Measurements from ENCODE around the gene RPA1. TPM values are rescaled to one million over a fixed set of nuclear protein-coding genes. Genes with fewer than 3 reads are reported as not detected.
"Not testable (repeated sequence)": the region's sequence is repeated elsewhere in the genome, so short reads cannot be mapped to it uniquely, and the experiment has no call there.

RPA1 gene
- total RNA-seq, 1 donor from 2014 or later, result 30.9 TPM

- no peaks in the 10 kb centered on the region for H3K4me1 ChIP-seq
- H3K9me3 ChIP-seq, result no peaks in the 10 kb centered on the region
- DNase-seq (ENCODE audit: extremely low spot score in 2 of 2), result no peak
- H3K4me3 ChIP-seq, result no peak overlapping the region
- no peaks in the 10 kb centered on the region for H3K27me3 ChIP-seq
- H3K36me3 ChIP-seq, result peaks cover 0 to 26% of the 10 kb centered on the region in 2 donors
- intact Hi-C loops (cut with DNase I), result no loop called here
- no peak overlapping the region for H3K27ac ChIP-seq
- TF ChIP-seq POLR2A (IDR thresholded peaks at IDR 0.05), result no peak
- no peak for TF ChIP-seq CTCF (IDR thresholded peaks at IDR 0.05)
- TF ChIP-seq POLR2AphosphoS5 (IDR thresholded peaks at IDR 0.05; ENCODE audit: insufficient read depth in 1 of 2, low read depth in 1 of 2), result no peak
These were observed 17.4 kb downstream of the RPA1 start for GRCh38 chr17:1847191-1847590.

GRCh38 chr17:1852327-1852726, 22.5 kb downstream of the RPA1 start:
- Histone ChIP-seq H3K36me3 (peaks cover 0 to 23% of the 10 kb centered on the region in 2 donors), H3K4me3 (no peak overlapping the region), H3K4me1 (no peaks in the 10 kb centered on the region), H3K9me3 (no peaks in the 10 kb centered on the region), H3K27me3 (no peaks in the 10 kb centered on the region), H3K27ac (no peak overlapping the region)
- TF ChIP-seq POLR2AphosphoS5 (IDR thresholded peaks at IDR 0.05; ENCODE audit: insufficient read depth in 1 of 2, low read depth in 1 of 2), result no peak
- no peak for TF ChIP-seq POLR2A (IDR thresholded peaks at IDR 0.05)
- no peak for TF ChIP-seq CTCF (IDR thresholded peaks at IDR 0.05)
- DNase-seq (ENCODE audit: extremely low spot score in 2 of 2), result no peak
- intact Hi-C loops (cut with DNase I), result no loop called here

GRCh38 chr17:1853698-1854097, 23.9 kb downstream of the RPA1 start:
- TF ChIP-seq POLR2A (IDR thresholded peaks at IDR 0.05) (no peak), CTCF (IDR thresholded peaks at IDR 0.05) (no peak), POLR2AphosphoS5 (IDR thresholded peaks at IDR 0.05; ENCODE audit: insufficient read depth in 1 of 2, low read depth in 1 of 2) (no peak)
- no peak overlapping the region for H3K27ac ChIP-seq
- no peaks in the 10 kb centered on the region for H3K4me1 ChIP-seq
- intact Hi-C loops (cut with DNase I), result no loop called here
- H3K36me3 ChIP-seq, result peaks cover 0 to 23% of the 10 kb centered on the region in 2 donors
- no peaks in the 10 kb centered on the region for H3K27me3 ChIP-seq
- no peaks in the 10 kb centered on the region for H3K9me3 ChIP-seq
- H3K4me3 ChIP-seq, result no peak overlapping the region
- DNase-seq (ENCODE audit: extremely low spot score in 2 of 2), result no peak

GRCh38 chr17:1856462-1856861, 26.7 kb downstream of the RPA1 start:
- intact Hi-C loops (cut with DNase I), result not testable (repeated sequence)

GRCh38 chr17:1860978-1861377, 31.2 kb downstream of the RPA1 start:
- TF ChIP-seq CTCF (IDR thresholded peaks at IDR 0.05), result no peak
- TF ChIP-seq POLR2AphosphoS5 (IDR thresholded peaks at IDR 0.05; ENCODE audit: insufficient read depth in 1 of 2, low read depth in 1 of 2), result no peak
- TF ChIP-seq POLR2A (IDR thresholded peaks at IDR 0.05), result no peak
- H3K9me3 ChIP-seq, result no peaks in the 10 kb centered on the region
- H3K36me3 ChIP-seq, result no peaks in the 10 kb centered on the region
- DNase-seq (ENCODE audit: extremely low spot score in 2 of 2), result no peak
- H3K27me3 ChIP-seq, result no peaks in the 10 kb centered on the region
- intact Hi-C loops (cut with DNase I), result loop anchor here (10.0 kb wide), 1 partner anchor 186 kb away; no protein-coding TSS in a partner anchor
- H3K27ac ChIP-seq, result no peak overlapping the region
- H3K4me1 ChIP-seq, result no peaks in the 10 kb centered on the region
- no peak overlapping the region for H3K4me3 ChIP-seq

More at GRCh38 chr17:1856462-1856861, 26.7 kb downstream of the RPA1 start:
- not testable (repeated sequence) for H3K27me3 ChIP-seq; H3K27ac ChIP-seq; H3K4me1 ChIP-seq; DNase-seq (ENCODE audit: extremely low spot score in 2 of 2); H3K4me3 ChIP-seq; H3K9me3 ChIP-seq
- H3K36me3 ChIP-seq, result peaks cover 0 to 17% of the 10 kb centered on the region in 2 donors
